Natural killer cell (primary cell): ENCODE measurements around the gene VPS35L. TPM values are rescaled to one million over a fixed set of nuclear protein-coding genes. Genes with fewer than 3 reads are reported as not detected.

Experiments
- ATAC-seq, 3 donors: fragments of 150-1000 bp in 2 of 3; fragments of 200-7000 bp in 1 of 3; cut with Tn5 transposase; 1 replicate in 1 of 3; 2 replicates in 2 of 3; pipeline ENCODE4 v1.10.0; 2021; ENCODE audit warnings: mild to moderate bottlenecking in 2 of 3, moderate library complexity in 2 of 3
- DNase-seq, 2 donors: peaks; one replicate each; pipeline versions ENCODE4 v3.0.0 to v3.0.0-alpha.2; 2013 to 2021; ENCODE audit warnings: mixed read lengths in 1 of 2
- H3K27ac ChIP-seq: one replicate; pipeline ENCODE4 v1.5.1; 2013; ENCODE audit warnings: mild to moderate bottlenecking, low read length
- H3K27me3 ChIP-seq: one replicate; pipeline ENCODE4 v1.6.1; 2013; ENCODE audit warnings: low read length; ENCODE audit not compliant: control insufficient read depth, insufficient read depth
- H3K36me3 ChIP-seq: one replicate; pipeline ENCODE4 v1.6.1; 2013; ENCODE audit warnings: low read length; ENCODE audit not compliant: control insufficient read depth, insufficient read depth
- H3K4me1 ChIP-seq: one replicate; pipeline ENCODE4 v1.6.1; 2013; ENCODE audit warnings: low read length; ENCODE audit not compliant: control insufficient read depth, insufficient read depth
- H3K4me3 ChIP-seq: one replicate; pipeline ENCODE4 v1.5.1; 2013; ENCODE audit warnings: low read length
- H3K9me3 ChIP-seq: one replicate; pipeline ENCODE4 v1.6.1; 2013; ENCODE audit warnings: low read length; ENCODE audit not compliant: control insufficient read depth, insufficient read depth
- H3K27ac Mint-ChIP-seq, 2 donors: one replicate each; pipeline ENCODE4 v1.8.0; 2022; ENCODE audit warnings: mild to moderate bottlenecking in 2 of 2, mixed read lengths in 2 of 2, moderate library complexity in 1 of 2
- H3K27me3 Mint-ChIP-seq, 2 donors: one replicate each; pipeline ENCODE4 v1.8.0; 2022; ENCODE audit warnings: low read depth in 2 of 2, mixed read lengths in 2 of 2
- H3K36me3 Mint-ChIP-seq: one replicate; pipeline ENCODE4 v1.8.0; 2022; ENCODE audit warnings: mixed read lengths
- H3K4me1 Mint-ChIP-seq, 2 donors: one replicate each; pipeline ENCODE4 v1.8.0; 2022; ENCODE audit warnings: mixed read lengths in 2 of 2
- H3K4me3 Mint-ChIP-seq: one replicate; pipeline ENCODE4 v1.8.0; 2022; ENCODE audit warnings: mild to moderate bottlenecking, moderate library complexity, mixed read lengths
- H3K9me3 Mint-ChIP-seq, 2 donors: one replicate each; pipeline ENCODE4 v1.8.0; 2022; ENCODE audit warnings: mixed read lengths in 2 of 2
- WGBS: methylation state at CpG from one replicate; pipeline ENCODE4 v1.1.7; 2013; ENCODE audit warnings: missing lambda C conversion rate; ENCODE audit not compliant: insufficient coverage; 5-methylcytosine and 5-hydroxymethylcytosine counted together
- intact Hi-C: fragments of 100-400 bp; cut with micrococcal nuclease; formaldehyde crosslinking; loops from one replicate; pipeline ENCODE4 v1.14.2; 2022
- total RNA-seq, 4 donors: library from RNA; stranded (reverse); fragments of 120-200 nt in 1 of 4; gene quantifications; one replicate each; pipeline versions ENCODE4 v1.2.3 to v1.2.4, GENCODE V29; 2013 to 2022
- TF ChIP-seq, protein P1 (sequence below): fragments of 200-600 bp; IDR thresholded peaks from one replicate; pipeline ENCODE4 v1.8.0; 2022; ENCODE audit warnings: antibody characterized with exemption

The VPS35L gene
- total RNA-seq, 3 donors from 2014 or later (not counting 1 experiment from before 2014, with no cell fraction given) = 37.4 to 53.5 (median 44.4) TPM

DNA sequence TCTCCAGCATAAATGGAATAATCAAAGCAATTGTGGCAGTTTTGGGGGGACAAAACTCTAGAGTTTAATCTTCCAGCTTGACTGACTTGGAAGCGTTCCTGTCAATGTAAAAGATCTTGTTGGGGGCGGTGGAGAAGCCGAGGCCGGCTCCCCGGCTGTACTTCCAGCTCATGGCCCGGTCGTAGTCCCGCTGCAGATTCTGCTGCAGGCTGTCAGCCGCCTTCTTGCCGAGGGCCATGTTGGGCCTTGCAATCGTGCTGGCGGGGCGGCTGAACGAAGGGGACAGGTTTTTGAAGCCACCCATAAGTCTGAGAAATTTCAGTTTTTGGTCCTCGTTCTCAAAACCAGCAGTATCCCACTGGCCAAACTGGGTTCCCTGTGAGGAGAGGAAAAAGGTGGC, 151.3 kb downstream of the VPS35L start:
- no peaks in the 10 kb centered on the region for H3K9me3 Mint-ChIP-seq
- no peak for ATAC-seq
- H3K27ac Mint-ChIP-seq = no peak overlapping the region
- intact Hi-C loops = no loop called here
- no peaks in the 10 kb centered on the region for H3K9me3 ChIP-seq
- 97% methylated on average over 14 of the region's 15 CpGs for WGBS
- H3K27me3 ChIP-seq = no peaks in the 10 kb centered on the region
- no peaks in the 10 kb centered on the region for H3K27me3 Mint-ChIP-seq
- H3K36me3 ChIP-seq = peaks cover 36% of the 10 kb centered on the region
- H3K4me1 Mint-ChIP-seq = peaks cover 0 to 9% of the 10 kb centered on the region in 2 donors
- no peak overlapping the region for H3K27ac ChIP-seq
- DNase-seq = no peak
- H3K4me1 ChIP-seq = no peaks in the 10 kb centered on the region
- H3K4me3 Mint-ChIP-seq = no peak overlapping the region
- TF ChIP-seq, protein P1, sequence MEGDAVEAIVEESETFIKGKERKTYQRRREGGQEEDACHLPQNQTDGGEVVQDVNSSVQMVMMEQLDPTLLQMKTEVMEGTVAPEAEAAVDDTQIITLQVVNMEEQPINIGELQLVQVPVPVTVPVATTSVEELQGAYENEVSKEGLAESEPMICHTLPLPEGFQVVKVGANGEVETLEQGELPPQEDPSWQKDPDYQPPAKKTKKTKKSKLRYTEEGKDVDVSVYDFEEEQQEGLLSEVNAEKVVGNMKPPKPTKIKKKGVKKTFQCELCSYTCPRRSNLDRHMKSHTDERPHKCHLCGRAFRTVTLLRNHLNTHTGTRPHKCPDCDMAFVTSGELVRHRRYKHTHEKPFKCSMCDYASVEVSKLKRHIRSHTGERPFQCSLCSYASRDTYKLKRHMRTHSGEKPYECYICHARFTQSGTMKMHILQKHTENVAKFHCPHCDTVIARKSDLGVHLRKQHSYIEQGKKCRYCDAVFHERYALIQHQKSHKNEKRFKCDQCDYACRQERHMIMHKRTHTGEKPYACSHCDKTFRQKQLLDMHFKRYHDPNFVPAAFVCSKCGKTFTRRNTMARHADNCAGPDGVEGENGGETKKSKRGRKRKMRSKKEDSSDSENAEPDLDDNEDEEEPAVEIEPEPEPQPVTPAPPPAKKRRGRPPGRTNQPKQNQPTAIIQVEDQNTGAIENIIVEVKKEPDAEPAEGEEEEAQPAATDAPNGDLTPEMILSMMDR = no peak
- no peak overlapping the region for H3K4me3 ChIP-seq
- H3K36me3 Mint-ChIP-seq = no peaks in the 10 kb centered on the region

DNA sequence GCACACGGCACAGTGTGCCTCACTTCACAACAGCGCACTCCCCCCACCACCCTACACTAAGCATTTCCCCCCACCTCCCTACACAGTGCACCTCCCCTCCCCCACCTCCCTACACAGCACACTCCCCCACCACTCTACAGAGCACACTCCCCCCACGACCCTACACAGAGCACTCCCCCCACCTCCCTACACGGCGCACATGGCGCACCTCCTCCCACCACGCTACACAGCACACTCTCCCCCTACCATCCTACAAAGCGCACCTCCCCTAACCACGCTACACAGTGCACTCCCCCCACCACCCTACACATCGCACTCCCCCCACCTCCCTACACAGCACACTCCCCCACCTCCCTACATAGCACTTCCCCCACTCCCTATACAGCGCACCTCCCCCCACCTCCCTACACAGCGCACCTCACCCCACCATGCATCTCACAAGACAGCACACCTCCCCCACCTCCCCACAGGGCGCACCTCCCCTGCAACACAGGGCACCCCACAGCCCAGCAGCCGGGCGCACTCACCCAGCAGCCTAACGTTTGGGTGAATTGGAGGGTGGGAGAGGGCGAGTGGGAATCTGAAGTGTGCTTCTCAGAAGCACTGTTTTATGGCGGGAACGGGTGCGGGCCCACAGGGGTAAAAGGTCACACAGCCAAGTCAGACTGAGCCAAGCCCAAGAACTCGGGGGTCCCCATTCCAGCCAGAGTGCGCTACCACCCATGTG, 152.2 kb downstream of the VPS35L start:
- Histone ChIP-seq H3K27ac (no peak overlapping the region), H3K27me3 (no peaks in the 10 kb centered on the region), H3K9me3 (no peaks in the 10 kb centered on the region), H3K4me1 (no peaks in the 10 kb centered on the region), H3K4me3 (no peak overlapping the region), H3K36me3 (peaks cover 32% of the 10 kb centered on the region)
- WGBS = 93% methylated on average over 22 of the region's 22 CpGs
- Mint-ChIP-seq H3K4me3 (no peak overlapping the region), H3K27me3 (no peaks in the 10 kb centered on the region), H3K27ac (no peak overlapping the region), H3K36me3 (no peaks in the 10 kb centered on the region), H3K4me1 (peaks cover 0 to 9% of the 10 kb centered on the region in 2 donors), H3K9me3 (no peaks in the 10 kb centered on the region)
- TF ChIP-seq, protein P1 = no peak
- intact Hi-C loops = no loop called here
- peak in 1 of 3 donors; percentile 12 for ATAC-seq
- DNase-seq = no peak

DNA sequence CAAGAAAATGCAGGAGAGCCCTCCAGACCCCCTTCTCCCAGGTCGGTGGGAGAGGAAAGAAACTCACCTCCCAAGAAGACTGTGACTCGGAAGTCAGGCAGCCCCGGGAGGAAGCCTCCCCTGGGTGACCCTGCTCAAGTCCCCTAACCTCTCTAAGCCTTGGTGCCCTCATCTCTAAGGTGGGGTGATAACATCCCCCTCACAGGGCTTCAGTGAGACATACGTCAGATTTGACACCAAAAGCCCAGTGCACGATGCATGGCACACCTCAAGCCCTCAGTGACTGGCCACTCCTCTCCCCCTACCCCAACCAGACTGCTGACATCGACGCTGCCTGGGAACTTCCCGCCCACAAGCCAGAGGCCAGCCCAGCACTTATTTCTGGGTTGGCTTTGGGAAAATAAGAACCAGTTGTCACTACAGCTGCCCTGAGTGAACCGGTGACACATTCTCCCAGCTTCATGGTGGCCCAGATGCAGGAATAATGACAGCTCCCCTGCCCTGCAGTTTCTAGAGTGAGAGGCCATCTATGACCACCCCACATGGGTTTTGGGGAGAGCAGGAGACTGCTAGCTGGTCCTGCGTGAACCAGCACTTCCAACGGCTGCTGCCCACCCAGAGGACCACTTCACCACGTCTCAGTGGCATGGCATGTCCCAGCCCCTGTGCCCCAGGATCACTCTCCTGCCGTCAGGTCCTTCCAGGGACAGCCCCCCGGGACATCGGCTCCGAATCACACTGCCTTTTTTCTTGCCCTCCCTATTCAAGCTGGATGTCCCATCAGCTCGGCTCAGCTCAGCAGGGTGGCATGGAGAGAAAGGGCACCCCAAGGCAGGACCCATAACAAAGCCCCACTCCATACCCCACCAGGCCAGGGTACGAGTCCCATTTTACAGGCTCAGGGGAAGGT, 153.0 kb downstream of the VPS35L start:
- Mint-ChIP-seq H3K27ac (no peak overlapping the region), H3K36me3 (no peaks in the 10 kb centered on the region), H3K9me3 (no peaks in the 10 kb centered on the region), H3K4me3 (no peak overlapping the region), H3K27me3 (no peaks in the 10 kb centered on the region), H3K4me1 (peaks cover 0 to 9% of the 10 kb centered on the region in 2 donors)
- 94% methylated on average over 18 of the region's 18 CpGs for WGBS
- ATAC-seq (no peak), DNase-seq (no peak)
- intact Hi-C loops = no loop called here
- Histone ChIP-seq H3K4me1 (no peaks in the 10 kb centered on the region), H3K4me3 (no peak overlapping the region), H3K9me3 (no peaks in the 10 kb centered on the region), H3K27me3 (no peaks in the 10 kb centered on the region), H3K36me3 (peaks cover 28% of the 10 kb centered on the region), H3K27ac (no peak overlapping the region)
- TF ChIP-seq, protein P1 = no peak
